ENCODE results near the gene IPPK. TPM values are rescaled to one million over a fixed set of nuclear protein-coding genes. Genes with fewer than 3 reads are reported as not detected.

The IPPK gene
- total and polyA plus RNA-seq, 2 donors (not counting 1 experiment from before 2014, with no cell fraction given), result 6.8 to 8.7 TPM

DNA sequence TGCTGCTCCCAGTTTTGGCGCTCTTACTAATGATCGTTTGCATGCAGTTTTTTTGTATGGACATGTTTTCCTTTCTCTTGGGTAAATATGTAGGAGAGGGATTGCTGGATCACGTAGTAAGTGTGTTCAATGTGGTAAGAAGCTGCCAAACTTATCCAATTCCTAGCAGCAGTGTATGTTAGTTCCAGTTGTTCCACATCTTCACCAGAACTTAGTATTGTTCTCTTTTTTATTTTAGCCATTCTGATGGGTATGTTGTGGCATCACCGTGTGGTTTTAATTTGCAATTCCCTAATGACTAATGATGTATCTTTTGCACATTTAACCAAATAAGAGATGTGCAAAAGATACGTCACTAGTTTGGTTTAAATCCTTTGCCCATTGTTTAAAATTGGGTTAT, 65.9 kb downstream of the IPPK start:
- no peak for ATAC-seq (ENCODE audit: low read depth)
- intact Hi-C loops (cut with micrococcal nuclease), result no loop called here
- H3K4me1 ChIP-seq (ENCODE audit: control insufficient read depth in 2 of 2, insufficient read depth in 2 of 2, low read length in 2 of 2), result no peaks in the 10 kb centered on the region
- H3K79me2 ChIP-seq (ENCODE audit: control insufficient read depth, insufficient read depth, low read length), result no peaks in the 10 kb centered on the region
- no peak overlapping the region for H3K27ac ChIP-seq (ENCODE audit: low read length in 2 of 2)
- no peak for DNase-seq
- no peaks in the 10 kb centered on the region for H3K27me3 ChIP-seq (replicated peaks in 1 of 4; ENCODE audit: control extremely low read depth in 1 of 4, control insufficient read depth in 3 of 4, insufficient read depth in 4 of 4, low read length in 3 of 4)
- H3K9ac ChIP-seq (ENCODE audit: low read length), result no peak overlapping the region
- Mint-ChIP-seq H3K27me3 (no peaks in the 10 kb centered on the region), H3K4me3 (no peak overlapping the region), H3K9me3 (ENCODE audit: insufficient read depth) (peaks cover 6% of the 10 kb centered on the region), H3K27ac (no peak overlapping the region), H3K4me1 (no peaks in the 10 kb centered on the region)
- no peak overlapping the region for H3K4me3 ChIP-seq (ENCODE audit: control extremely low read depth in 1 of 5, extremely low read depth in 1 of 5, insufficient read depth in 1 of 5, low read depth in 2 of 5, low read length in 4 of 5)
- H3K4me2 ChIP-seq (replicated peaks; ENCODE audit: low read depth, low read length, poor library complexity, severe bottlenecking), result no peak overlapping the region
- 100% methylated on average over 2 of the region's 5 CpGs for WGBS (ENCODE audit: insufficient coverage)
- no peak overlapping the region for H2AFZ ChIP-seq (ENCODE audit: insufficient read depth, low read depth, low read length, poor library complexity, severe bottlenecking)
- H4K20me1 ChIP-seq (ENCODE audit: control insufficient read depth, insufficient read depth, low read length, poor library complexity, severe bottlenecking), result no peaks in the 10 kb centered on the region
- H3K9me3 ChIP-seq (ENCODE audit: control extremely low read depth in 1 of 3, control insufficient read depth in 2 of 3, insufficient read depth in 1 of 3, low read length in 2 of 3), result peaks cover 0 to 25% (median 3%) of the 10 kb centered on the region in 3 donors
- H3K36me3 ChIP-seq (replicated peaks in 1 of 2; ENCODE audit: control extremely low read depth in 1 of 2, control insufficient read depth in 1 of 2, extremely low read depth in 1 of 2, insufficient read depth in 2 of 2, low read length in 1 of 2), result no peaks in the 10 kb centered on the region
- ChIA-PET CTCF (no interaction called here), POLR2A (no interaction called here)
- no peak for TF ChIP-seq EZH2 (IDR thresholded peaks at IDR 0.05; ENCODE audit: borderline replicate concordance, insufficient read depth, low read depth, low read length, poor library complexity, severe bottlenecking)
- TF ChIP-seq, protein P1, sequence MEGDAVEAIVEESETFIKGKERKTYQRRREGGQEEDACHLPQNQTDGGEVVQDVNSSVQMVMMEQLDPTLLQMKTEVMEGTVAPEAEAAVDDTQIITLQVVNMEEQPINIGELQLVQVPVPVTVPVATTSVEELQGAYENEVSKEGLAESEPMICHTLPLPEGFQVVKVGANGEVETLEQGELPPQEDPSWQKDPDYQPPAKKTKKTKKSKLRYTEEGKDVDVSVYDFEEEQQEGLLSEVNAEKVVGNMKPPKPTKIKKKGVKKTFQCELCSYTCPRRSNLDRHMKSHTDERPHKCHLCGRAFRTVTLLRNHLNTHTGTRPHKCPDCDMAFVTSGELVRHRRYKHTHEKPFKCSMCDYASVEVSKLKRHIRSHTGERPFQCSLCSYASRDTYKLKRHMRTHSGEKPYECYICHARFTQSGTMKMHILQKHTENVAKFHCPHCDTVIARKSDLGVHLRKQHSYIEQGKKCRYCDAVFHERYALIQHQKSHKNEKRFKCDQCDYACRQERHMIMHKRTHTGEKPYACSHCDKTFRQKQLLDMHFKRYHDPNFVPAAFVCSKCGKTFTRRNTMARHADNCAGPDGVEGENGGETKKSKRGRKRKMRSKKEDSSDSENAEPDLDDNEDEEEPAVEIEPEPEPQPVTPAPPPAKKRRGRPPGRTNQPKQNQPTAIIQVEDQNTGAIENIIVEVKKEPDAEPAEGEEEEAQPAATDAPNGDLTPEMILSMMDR (IDR thresholded peaks at IDR 0.05), result no peak

DNA sequence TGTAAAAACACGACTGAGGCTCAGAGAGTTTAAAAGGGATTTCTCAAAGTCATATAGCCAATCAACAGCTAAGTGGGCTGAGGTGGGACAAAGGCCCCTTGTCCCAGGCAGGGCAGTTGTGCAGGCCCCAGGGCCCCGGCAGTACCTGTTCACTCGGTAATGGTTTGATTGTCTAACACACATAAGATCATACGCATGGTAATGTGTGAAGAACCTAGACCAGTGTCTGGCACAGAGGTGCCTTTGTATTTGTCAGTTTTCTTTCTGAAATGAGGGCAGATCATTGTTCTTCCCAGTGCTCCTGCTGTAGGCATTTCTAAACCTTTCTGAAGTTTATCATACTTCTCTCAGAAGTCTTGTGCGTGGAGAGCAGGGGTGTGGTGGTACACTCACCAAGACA, 66.8 kb downstream of the IPPK start:
- ChIA-PET CTCF (no interaction called here), POLR2A (no interaction called here)
- H3K4me3 ChIP-seq (ENCODE audit: control extremely low read depth in 1 of 5, extremely low read depth in 1 of 5, insufficient read depth in 1 of 5, low read depth in 2 of 5, low read length in 4 of 5), result no peak overlapping the region
- peaks cover 0 to 25% (median 3%) of the 10 kb centered on the region in 3 donors for H3K9me3 ChIP-seq (ENCODE audit: control extremely low read depth in 1 of 3, control insufficient read depth in 2 of 3, insufficient read depth in 1 of 3, low read length in 2 of 3)
- DNase-seq (no peak), ATAC-seq (ENCODE audit: low read depth) (no peak)
- H3K4me3 Mint-ChIP-seq, result no peak overlapping the region
- intact Hi-C loops (cut with micrococcal nuclease), result no loop called here
- TF ChIP-seq, protein P1 (IDR thresholded peaks at IDR 0.05), result no peak
- TF ChIP-seq EZH2 (IDR thresholded peaks at IDR 0.05; ENCODE audit: borderline replicate concordance, insufficient read depth, low read depth, low read length, poor library complexity, severe bottlenecking), result no peak
- no peaks in the 10 kb centered on the region for H3K36me3 ChIP-seq (replicated peaks in 1 of 2; ENCODE audit: control extremely low read depth in 1 of 2, control insufficient read depth in 1 of 2, extremely low read depth in 1 of 2, insufficient read depth in 2 of 2, low read length in 1 of 2)
- no peak overlapping the region for H3K27ac Mint-ChIP-seq
- H3K4me1 Mint-ChIP-seq, result no peaks in the 10 kb centered on the region
- no peaks in the 10 kb centered on the region for H3K27me3 Mint-ChIP-seq
- 100% methylated on average over 3 of the region's 5 CpGs for WGBS (ENCODE audit: insufficient coverage)
- H3K79me2 ChIP-seq (ENCODE audit: control insufficient read depth, insufficient read depth, low read length), result no peaks in the 10 kb centered on the region
- H2AFZ ChIP-seq (ENCODE audit: insufficient read depth, low read depth, low read length, poor library complexity, severe bottlenecking), result no peak overlapping the region
- H3K4me2 ChIP-seq (replicated peaks; ENCODE audit: low read depth, low read length, poor library complexity, severe bottlenecking), result no peak overlapping the region
- H3K9ac ChIP-seq (ENCODE audit: low read length), result no peak overlapping the region
- H3K27ac ChIP-seq (ENCODE audit: low read length in 2 of 2), result no peak overlapping the region
- H3K27me3 ChIP-seq (replicated peaks in 1 of 4; ENCODE audit: control extremely low read depth in 1 of 4, control insufficient read depth in 3 of 4, insufficient read depth in 4 of 4, low read length in 3 of 4), result no peaks in the 10 kb centered on the region
- no peaks in the 10 kb centered on the region for H4K20me1 ChIP-seq (ENCODE audit: control insufficient read depth, insufficient read depth, low read length, poor library complexity, severe bottlenecking)
- H3K4me1 ChIP-seq (ENCODE audit: control insufficient read depth in 2 of 2, insufficient read depth in 2 of 2, low read length in 2 of 2), result no peaks in the 10 kb centered on the region
- H3K9me3 Mint-ChIP-seq (ENCODE audit: insufficient read depth), result peaks cover 6% of the 10 kb centered on the region
